Skin epidermis (tissue), 12 donors: Measurements from ENCODE around the gene MMP23B.

Experiments
- H3K27ac ChIP-seq, 21 experiments: fragments of 200-600 bp; sonication (generic) in 11 of 21; one replicate each; pipeline ENCODE4 v1.5.0; 2020; ENCODE audit warnings: mild to moderate bottlenecking in 3 of 21, inconsistent platforms in 2 of 21, moderate library complexity in 2 of 21
- H3K4me3 ChIP-seq, 7 experiments: fragments of 200-600 bp; sonication (generic) in 2 of 7; one replicate each; pipeline ENCODE4 v1.5.0; 2020; ENCODE audit warnings: inconsistent platforms in 2 of 7, mild to moderate bottlenecking in 2 of 7, moderate library complexity in 1 of 7

The MMP23B gene

DNA sequence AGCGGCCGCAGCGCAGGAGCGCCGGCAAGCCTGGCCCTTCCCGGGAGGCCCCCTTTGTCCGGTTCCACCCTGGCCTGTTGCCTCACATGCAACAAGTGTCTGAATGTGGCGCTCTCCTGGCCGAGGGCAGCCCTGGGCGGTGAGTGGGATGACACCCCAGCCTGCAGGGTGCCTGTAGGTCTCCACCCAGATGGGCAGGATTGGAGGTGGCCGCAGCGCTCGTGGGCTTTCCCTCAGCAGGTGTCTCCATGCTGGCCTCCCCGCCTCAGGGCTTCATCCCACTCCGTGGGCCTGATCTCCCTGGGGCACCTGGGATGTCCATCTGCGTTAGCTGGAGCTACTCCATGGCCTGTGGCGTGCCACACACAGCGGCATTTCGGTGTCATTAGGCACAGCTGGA lies 15.1 kb upstream of the MMP23B start:
- Histone ChIP-seq H3K4me3 (peak overlapping the region; percentile 83 to 97 (median 95)), H3K27ac (peak overlapping the region in 10 of 21 experiments; percentile 97 to 100 (median 99))

DNA sequence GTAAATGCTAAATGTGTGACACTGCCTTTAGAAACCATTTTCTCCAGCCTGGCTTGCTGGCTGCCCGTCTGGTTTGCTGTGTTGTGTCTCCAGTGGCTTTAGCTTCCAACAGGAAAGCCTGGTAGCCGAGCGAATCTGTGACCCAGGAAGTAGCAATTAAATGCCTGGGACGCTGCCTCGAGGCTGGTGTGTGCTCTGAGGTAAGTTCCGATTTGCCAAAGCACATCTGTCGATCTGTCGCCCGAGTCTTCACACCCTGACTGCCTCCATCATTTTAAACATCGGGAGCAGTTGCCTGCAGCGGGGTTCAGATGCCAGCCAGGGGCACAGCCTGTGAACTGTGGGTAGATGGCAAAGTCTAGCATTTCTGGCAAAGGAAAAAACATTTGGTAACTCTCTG lies 14.5 kb upstream of the MMP23B start:
- H3K27ac ChIP-seq = no peak overlapping the region
- no peak overlapping the region for H3K4me3 ChIP-seq

DNA sequence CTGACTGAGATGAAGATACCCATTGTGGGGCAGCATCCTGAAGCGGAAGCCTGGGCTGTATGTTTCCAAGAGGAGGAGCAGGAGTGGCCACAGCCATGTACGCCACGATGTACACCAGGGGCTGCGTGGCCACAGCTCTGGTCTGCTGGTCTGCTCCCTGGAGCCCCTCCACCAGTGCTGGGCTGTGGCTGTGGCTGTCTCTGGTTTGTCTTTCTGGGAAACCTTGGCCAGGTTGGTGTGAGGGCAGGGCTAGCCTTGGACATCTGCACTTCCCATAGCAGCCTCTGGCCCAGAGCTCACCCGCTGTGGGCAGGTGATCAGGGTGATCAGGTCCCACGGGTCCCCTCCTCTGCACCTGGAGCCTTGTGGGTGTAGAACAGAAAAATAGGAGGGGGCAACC lies 14.0 kb upstream of the MMP23B start:
- Histone ChIP-seq H3K4me3 (no peak overlapping the region), H3K27ac (no peak overlapping the region)

GRCh38 chr1:1618396-1619068 lies 13.4 kb upstream of the MMP23B start:
- H3K4me3 ChIP-seq = no peak overlapping the region
- no peak overlapping the region for H3K27ac ChIP-seq

DNA sequence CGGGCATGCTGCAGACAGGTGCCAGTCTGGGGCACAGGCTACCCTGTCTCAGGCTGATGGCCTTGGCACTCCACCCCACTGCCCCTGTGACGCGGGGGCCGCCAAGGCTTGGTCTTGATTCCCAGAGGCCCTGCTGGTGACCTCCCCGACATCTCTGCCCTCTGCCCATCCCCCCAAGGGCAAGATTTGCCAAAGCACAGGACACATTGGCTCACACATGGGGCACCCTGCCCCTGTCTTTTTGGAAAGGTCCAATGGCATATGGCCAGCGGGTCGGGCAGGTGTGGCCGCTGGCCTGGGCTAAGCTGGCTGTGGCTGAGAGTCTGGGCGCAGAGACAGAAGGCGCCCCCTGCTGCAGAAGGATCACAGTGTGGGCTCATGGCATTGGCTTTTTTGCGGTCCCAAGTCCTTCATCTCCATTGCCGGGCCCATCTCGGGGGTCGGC lies 12.0 kb upstream of the MMP23B start:
- no peak overlapping the region for H3K27ac ChIP-seq
- no peak overlapping the region for H3K4me3 ChIP-seq

DNA sequence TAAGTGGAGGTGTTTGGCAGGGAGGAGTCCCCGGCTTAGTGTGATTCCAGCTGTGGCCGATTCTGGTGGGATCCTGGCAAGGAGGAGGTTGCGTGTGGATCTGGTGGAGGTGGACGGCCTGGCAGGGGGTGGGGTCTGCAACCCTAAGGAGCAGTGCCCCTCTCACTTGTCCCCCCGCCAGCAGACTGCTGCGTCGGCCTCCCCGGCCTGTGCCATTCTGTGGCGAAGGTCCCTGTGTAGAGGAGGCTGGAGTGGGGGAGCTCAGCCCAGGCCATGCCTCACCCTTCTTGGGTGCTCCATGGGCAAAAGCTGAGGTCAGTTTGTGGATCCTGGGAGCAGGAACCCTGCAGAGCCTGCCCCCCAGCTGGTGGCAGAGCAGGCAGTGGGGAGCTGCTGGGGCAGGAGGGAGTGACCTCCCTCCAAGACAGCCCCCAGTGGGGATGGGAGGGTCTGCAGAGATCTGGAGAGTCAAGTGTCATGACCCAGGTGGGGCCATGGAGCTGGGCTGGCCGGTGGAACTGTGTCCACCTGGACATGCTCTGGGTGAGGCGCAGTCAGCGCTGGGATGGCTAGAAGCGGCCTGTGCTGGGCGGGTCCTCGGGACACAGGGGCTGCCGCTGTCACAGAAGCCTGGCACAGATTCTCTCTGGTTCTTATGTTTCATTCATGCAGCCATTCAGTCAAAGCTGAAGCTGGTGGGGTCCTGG lies 11.4 kb upstream of the MMP23B start:
- no peak overlapping the region for H3K4me3 ChIP-seq
- no peak overlapping the region for H3K27ac ChIP-seq

- H3K27ac ChIP-seq = no peak overlapping the region
- no peak overlapping the region for H3K4me3 ChIP-seq
These were observed 10.6 kb upstream of the MMP23B start for GRCh38 chr1:1621173-1622009.

GRCh38 chr1:1622010-1622787 lies 9.8 kb upstream of the MMP23B start:
- no peak overlapping the region for H3K4me3 ChIP-seq
- H3K27ac ChIP-seq = no peak overlapping the region

GRCh38 chr1:1622788-1623094 lies 9.2 kb upstream of the MMP23B start:
- no peak overlapping the region for H3K4me3 ChIP-seq
- no peak overlapping the region for H3K27ac ChIP-seq

DNA sequence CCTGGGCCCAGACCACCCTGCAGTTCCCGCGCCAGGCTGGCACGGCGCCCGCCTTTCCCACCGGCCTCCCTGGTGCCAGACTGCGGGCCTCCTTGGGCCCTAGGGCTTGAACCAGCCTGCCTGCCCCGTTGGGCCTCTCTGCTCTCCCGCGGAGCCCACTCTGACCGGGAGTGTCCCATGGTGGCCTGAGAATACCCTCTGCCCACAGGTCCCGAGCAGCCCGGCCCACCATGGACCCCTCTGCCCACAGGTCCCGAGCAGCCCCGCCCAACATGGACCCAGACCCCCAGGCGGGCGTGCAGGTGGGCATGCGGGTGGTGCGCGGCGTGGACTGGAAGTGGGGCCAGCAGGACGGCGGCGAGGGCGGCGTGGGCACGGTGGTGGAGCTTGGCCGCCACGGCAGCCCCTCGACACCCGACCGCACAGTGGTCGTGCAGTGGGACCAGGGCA lies 8.8 kb upstream of the MMP23B start:
- no peak overlapping the region for H3K27ac ChIP-seq

DNA sequence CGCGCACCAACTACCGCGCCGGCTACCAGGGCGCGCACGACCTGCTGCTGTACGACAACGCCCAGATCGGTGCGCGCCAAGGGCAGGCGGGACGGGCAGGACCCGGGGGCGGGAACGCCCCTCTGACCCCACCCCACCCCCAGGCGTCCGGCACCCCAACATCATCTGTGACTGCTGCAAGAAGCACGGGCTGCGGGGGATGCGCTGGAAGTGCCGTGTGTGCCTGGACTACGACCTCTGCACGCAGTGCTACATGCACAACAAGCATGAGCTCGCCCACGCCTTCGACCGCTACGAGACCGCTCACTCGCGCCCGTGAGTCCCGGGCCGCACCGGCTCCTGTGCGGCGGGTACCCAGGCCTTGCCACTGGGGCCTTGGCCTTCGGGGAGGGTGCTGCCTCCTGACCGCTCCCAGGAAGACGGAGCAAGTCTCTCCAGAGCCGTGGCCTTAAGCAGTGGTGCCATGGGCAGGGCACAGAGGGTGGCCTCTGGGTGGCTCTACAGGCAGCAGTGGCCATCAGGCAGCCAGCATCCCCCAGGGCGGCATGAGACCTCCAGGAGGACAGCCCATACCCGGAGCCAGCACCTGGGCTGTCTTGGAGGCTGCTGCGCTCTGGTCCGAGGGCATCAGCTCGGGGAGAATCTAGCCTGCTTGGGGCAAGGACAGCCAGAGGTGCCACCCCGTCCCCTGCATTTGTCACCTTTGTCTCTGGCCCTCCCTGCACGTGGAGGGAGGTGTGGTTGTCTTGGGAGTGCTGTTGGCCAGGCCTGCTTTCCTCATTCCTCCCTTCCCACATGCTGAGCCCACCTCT lies 8.1 kb upstream of the MMP23B start:
- Histone ChIP-seq H3K27ac (no peak overlapping the region), H3K4me3 (no peak overlapping the region)

More for the DNA sequence above, 8.8 kb upstream of the MMP23B start:
- no peak overlapping the region for H3K4me3 ChIP-seq

DNA sequence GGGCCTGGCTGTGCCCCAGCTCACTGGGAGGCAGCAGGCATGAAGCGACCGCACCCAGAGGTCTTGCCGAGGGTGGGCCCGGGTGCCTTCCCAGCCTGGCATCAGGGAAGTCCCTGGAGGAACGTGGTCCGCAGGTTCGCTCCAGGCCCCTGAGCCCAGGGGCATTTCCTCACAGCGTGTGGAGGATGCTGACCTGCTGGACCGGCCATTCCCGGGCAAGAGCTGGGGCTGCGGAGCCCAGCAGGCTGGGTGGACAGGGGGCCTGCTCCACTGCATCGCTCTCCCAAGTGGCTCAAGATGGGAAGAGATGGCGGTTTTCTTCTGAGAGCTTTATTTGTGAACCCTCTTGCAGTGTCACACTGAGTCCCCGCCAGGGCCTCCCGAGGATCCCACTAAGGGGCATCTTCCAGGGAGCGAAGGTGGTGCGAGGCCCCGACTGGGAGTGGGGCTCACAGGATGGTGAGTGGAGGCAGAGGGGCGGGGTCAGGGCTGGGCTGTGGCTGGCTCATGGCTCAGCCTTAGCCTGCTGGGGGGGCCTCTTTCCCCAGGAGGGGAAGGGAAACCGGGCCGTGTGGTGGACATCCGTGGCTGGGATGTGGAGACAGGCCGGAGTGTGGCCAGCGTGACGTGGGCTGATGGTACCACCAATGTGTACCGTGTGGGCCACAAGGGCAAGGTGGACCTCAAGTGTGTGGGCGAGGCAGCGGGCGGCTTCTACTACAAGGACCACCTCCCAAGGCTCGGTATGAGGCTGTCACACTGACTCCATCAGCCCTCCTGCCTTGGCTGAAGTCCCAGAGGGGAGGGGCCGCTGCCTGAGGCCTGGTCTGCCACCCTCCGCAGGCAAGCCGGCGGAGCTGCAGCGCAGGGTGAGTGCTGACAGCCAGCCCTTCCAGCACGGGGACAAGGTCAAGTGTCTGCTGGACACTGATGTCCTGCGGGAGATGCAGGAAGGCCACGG lies 7.2 kb upstream of the MMP23B start:
- Histone ChIP-seq H3K4me3 (no peak overlapping the region), H3K27ac (no peak overlapping the region)

DNA sequence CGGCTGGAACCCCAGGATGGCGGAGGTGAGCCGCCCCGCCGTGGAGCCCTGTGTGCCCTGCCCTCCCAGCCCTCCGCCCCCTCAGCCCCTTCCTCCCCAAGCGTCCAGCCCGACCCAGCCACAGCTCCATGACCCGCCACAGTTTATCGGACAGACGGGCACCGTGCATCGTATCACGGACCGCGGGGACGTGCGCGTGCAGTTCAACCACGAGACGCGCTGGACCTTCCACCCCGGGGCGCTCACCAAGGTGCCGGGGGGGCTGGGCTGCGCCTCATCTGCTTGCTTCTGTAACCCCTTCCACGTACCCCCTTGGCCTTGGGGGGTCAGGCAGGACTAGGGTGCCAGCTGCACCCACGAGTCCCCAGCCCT lies 6.6 kb upstream of the MMP23B start:
- H3K4me3 ChIP-seq = no peak overlapping the region
- H3K27ac ChIP-seq = no peak overlapping the region

- no peak overlapping the region for H3K4me3 ChIP-seq
- no peak overlapping the region for H3K27ac ChIP-seq
These were observed 6.2 kb upstream of the MMP23B start for GRCh38 chr1:1625824-1626206.

- H3K4me3 ChIP-seq = no peak overlapping the region
These were observed 5.5 kb upstream of the MMP23B start for GRCh38 chr1:1626207-1627141.

DNA sequence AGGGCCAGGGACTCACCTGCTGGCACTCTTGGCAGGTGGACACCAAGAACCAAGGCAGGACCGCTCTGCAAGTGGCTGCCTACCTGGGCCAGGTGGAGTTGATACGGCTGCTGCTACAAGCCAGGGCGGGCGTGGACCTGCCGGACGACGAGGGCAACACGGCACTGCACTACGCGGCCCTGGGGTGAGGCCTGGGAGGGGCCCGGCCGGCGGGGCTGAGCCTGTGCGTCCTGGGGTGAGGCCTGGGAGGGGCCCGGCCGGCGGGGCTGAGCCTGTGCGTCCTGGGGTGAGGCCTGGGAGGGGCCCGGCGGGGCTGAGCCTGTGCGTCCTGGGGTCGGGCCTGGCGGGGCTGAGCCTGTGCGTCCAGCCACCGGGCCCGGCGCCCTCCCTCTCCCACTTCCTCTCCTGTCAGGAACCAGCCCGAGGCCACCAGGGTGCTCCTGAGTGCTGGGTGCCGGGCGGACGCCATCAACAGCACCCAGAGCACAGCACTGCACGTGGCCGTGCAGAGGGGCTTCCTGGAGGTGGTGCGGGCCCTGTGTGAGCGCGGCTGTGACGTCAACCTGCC lies 4.6 kb upstream of the MMP23B start:
- peak overlapping the region in 4 of 7 experiments; percentile 4 to 48 (median 37) for H3K4me3 ChIP-seq

More at GRCh38 chr1:1626207-1627141, 5.5 kb upstream of the MMP23B start:
- peak overlapping the region in 3 of 21 experiments; percentile 38 to 71 (median 67) for H3K27ac ChIP-seq

More for the DNA sequence above, 4.6 kb upstream of the MMP23B start:
- peak overlapping the region in 15 of 21 experiments; percentile 1 to 84 (median 63) for H3K27ac ChIP-seq
